GM19328 (cell line): ENCODE data around the gene AKNAD1.
"Not testable (repeated sequence)": the region's sequence is repeated elsewhere in the genome, so short reads cannot be mapped to it uniquely, and the experiment has no call there.

Source experiments
- ATAC-seq: cut with Tn5 transposase; IDR thresholded peaks from one replicate; pipeline ENCODE4 v1.9.1; 2021; ENCODE audit warnings: mild to moderate bottlenecking, moderate library complexity; ENCODE audit not compliant: unreplicated experiment

The AKNAD1 gene

DNA sequence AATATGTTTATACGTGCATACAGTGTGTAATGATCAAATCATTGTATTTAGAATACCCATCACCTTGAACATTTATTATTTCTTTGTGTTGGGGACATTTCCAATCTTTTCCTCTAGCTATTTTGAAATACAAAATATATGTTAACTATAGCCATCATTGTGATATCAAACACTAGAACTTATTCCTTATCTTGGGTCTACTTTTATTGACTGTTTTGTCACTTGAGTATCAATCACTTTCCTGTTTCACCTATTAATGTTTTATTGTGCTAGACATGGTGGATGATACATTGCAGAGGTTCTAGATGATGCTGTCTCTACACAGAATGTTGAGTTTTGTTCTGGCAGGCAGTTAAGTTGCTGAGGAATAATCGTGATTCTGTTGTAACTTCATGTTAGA is 64.5 kb downstream of the AKNAD1 start:
- no peak for ATAC-seq

DNA sequence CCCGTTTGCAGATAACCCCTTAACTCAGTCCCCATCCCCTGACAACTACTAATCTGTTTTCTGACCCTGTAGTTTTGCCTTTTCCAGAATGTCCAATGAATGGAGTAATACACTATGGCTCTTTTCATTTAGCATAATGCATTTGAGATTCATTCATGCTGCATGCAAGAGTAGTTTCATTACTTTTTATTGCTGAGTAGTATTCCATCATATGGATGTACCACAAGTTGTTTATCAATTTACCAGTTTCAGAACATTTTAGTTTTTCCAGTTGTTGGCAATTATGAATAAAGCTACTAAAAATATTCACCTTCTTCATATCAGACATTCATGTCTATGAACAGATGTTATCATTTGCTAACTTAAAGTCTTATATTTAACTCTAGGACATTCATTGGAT is 65.1 kb downstream of the AKNAD1 start:
- no peak for ATAC-seq

DNA sequence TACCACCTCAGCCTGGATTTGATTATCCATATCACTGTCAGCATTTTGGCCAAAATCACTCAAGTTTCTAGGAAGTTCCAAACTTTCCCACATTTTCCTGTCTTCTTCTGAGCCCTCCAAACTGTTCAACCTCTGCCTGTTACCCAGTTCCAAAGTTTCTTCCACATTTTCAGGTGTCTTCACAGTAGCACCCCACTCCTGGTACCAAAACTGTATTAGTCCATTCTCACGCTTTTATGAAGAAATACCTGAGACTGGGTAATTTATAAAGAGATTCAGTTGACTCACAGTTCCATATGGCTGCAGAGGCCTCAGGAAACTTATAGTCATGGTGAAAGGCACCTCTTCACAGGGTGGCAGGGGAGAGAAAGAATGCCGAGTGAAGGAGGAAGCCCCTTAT is 71.0 kb downstream of the AKNAD1 start:
- no peak for ATAC-seq

DNA sequence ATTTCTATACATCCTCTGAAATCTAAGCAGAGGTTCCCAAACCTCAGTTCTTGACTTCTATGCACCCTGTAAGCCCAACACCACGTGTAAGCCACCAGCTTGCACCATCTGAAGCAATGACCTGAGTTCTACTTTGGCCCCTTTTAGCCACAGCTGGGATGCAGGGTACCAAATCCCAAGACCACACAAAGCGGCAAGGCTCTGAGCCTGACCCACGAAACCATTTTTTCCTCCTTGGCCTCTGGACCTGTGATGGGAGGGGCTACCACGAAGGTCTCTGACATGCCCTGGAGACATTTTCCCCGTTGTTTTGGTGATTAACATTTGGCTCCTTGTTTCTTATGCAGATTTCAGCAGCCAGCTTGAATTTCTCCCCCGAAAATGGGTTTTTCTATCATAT is 71.6 kb downstream of the AKNAD1 start:
- ATAC-seq, result no peak

DNA sequence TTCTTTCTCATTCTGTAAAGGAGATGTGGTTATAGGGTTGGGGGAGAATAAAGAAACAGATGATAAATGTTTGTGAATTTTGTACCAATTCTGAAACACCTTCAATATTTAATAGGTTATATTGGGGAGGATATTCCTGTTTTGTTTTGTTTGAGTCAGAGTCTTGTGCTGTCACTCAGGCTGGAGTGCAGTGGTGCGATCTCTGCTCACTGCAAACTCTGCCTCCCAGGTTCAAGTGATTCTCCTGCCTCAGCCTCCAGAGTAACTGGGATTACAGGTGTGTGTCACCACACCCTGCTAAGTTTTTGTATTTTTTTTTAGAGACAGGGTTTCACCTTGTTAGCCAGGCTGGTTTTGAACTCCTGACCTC is 75.3 kb downstream of the AKNAD1 start:
- ATAC-seq, result not testable (repeated sequence)

DNA sequence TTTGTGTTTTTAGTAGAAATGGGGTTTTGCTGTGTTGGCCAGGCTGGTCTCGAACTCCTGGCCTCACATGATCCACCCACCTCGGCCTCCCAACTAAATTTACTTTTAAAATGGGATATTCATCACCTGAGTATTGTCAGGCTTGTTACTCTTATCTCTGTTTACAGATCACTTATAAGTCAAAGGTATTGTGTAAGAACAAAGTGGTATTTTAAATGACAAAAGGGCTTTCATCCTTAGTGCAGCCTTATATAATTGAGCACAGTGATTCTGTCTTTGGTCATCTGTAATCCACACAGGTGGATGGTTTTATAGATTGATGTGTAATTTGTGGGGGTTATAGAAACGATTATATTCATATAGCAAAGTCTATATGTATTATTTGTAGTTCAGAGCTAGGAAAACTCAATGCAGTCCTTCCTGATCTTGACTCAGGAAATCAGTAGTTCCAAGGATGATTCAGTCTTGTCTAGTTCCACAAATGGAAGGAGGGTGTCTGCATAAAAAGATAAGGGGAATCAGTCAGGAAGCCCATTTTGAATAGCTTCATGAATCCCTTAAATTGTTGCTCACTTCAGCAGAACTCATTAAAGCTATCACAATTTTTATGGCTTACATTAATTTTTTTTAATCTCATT is 75.8 kb downstream of the AKNAD1 start:
- no peak for ATAC-seq

DNA sequence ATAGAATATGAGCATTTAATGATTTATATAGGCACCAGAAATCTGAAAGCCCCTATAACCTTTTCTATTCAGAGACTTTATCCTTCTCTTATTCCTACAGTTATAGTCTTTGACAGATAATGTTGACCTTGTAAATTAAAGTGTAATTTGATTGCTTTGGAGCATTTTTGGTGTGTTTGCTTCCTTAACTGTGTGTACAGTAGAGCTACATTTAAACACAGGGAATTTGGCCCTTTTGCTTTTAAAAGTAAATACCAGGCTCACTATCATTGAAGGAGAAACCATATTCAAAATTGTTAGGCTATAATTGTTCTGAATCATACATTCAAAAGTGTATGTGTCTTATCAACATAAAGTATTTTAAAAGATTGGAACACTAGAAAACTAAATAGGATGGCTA is 77.4 kb downstream of the AKNAD1 start:
- ATAC-seq, result no peak

DNA sequence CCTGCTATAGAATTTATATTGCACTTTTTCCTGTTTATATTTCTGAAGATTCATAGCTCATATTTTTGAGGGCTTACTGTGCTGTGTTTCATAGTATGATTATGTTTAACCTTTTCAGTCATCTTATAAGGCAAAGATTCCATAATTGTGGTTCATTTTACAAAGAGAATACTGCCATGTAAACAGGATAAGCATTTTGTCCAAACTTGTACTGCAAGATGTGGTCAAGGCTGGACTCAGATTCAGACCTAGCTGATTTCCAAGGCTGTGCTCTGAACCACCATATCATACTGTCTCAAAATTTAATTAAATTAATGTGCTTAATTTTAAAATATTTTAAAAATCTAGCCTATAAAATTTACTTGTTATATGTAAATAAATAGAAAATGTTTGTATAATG is 79.1 kb downstream of the AKNAD1 start:
- no peak for ATAC-seq

DNA sequence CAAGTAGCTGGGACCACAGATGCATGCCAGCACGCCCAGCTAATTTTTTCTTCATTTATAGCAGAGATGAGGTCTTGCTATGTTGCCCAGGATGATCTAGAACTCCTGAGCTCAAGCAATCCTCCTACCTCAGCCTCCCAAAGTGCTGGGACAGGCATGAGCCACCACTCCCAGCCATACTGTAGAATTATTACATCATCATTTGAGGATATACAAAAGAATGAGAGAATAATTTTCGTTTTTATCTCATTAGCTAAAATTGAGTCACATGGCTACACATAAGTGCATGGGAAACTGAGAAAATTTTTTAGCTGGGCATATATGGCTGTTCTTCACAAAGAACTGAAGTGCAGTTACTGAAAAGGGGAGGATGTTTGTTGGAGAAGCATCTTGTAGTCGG is 89.2 kb downstream of the AKNAD1 start:
- ATAC-seq, result no peak

DNA sequence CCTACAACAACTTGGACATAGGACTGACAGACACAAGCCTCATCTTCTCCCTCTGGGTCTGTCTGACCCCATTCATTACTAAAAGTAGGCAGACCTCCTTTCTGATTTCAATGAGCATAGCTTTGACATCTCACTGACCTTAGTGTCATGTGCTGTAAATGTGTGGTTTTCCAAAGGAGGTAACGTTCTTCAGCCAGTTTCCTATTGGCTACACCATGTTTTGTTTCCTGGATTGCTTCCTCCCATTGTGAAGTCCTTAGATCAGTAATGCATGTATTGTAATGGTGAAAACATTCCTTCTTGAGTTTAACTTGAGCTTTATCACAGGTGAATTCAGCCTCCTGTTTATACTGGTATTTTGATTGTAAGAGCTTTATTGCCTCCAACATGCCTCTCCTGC is 89.8 kb downstream of the AKNAD1 start:
- no peak for ATAC-seq
